HG02571 (cell line): Measurements from ENCODE around the gene IP6K3.

Source experiments
- ATAC-seq: cut with Tn5 transposase; IDR thresholded peaks from one replicate; pipeline ENCODE4 v1.9.1; 2021; ENCODE audit warnings: mild to moderate bottlenecking, moderate library complexity; ENCODE audit not compliant: unreplicated experiment

Gene IP6K3

DNA sequence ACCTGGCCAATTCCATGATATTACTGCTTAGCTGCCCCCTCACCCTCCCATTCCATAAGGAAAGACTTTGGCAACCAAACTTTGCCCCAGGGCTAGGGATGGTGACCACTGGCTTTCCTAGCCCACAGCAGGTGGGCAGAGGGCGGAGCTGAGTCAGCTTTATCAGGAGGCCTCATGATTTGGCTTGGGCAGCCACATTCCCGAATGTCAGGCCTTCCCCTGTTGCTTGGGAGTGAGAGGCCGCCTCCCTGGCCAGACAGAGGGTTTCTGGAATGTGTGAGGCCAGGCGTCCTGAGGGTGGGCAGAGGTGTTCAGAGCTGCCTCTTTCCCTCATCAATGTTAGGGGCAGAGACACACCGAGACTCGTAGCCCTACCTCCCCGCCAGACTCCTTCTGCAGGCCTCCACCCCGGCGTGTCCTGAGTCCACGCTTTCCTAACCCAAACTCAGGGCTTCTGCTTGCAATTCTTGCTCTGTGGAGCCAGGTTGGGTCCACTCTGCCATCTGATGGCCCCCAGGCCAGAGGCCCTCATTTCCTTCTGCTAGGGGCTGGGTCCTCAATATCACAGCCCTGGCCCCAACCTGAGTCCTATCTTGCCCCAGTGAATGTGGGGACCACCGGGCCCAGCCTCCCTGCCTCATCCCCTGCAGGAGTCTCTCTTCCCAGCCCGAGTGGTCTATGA, 54.5 kb downstream of the IP6K3 start:
- ATAC-seq = no peak

GRCh38 chr6:33691456-33692077, 55.1 kb downstream of the IP6K3 start:
- no peak for ATAC-seq

DNA sequence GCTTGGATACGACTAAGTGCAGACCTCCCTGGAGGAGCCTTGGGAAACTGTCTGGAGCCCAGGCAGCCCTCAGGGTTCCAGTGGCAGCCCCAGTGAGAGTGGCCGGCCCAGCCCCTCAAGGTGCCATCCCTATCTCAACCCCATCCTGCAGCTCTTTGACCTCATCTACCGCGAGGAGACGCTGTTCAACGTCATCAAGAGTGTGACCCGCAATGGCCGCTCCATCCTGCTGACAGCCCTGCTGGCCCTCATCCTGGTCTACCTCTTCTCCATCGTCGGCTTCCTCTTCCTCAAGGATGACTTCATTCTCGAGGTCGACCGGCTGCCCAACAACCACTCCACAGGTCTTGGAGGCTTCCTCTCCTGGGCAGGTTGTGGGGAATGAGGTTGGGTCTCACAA, 55.9 kb downstream of the IP6K3 start:
- no peak for ATAC-seq

- no peak for ATAC-seq
These were observed 56.8 kb downstream of the IP6K3 start for GRCh38 chr6:33689879-33690278.

DNA sequence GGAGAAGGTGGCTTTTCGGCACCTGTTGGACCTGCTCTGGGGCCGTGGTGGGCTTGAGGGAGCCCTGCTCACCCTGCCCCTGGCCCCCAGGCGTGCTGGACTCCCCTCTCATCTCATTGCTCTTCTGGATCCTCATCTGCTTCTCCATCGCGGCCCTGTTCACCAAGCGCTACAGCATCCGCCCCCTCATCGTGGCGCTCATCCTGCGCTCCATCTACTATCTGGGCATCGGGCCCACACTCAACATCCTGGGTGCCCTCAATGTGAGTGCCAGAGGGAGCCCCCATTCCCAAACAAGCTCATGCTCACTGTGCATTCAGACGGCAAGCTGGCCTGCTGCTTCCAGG, 57.6 kb downstream of the IP6K3 start:
- ATAC-seq = no peak

- ATAC-seq = no peak
These were observed 58.1 kb downstream of the IP6K3 start for GRCh38 chr6:33688451-33689147.

DNA sequence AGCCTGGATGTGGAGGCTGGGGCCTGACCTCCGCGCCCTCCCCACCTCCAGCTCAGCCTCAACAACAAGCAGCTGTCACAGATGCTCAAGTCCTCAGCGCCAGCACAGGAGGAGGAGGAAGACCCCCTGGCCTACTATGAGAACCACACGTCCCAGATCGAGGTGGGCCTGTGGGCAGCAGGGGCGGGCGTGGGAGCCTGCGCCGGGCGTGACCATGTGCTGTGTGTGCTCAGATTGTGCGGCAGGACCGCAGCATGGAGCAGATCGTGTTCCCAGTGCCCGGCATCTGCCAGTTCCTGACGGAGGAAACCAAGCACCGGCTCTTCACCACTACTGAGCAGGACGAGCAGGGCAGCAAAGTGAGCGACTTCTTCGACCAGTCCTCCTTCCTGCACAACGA, 58.7 kb downstream of the IP6K3 start:
- no peak for ATAC-seq

DNA sequence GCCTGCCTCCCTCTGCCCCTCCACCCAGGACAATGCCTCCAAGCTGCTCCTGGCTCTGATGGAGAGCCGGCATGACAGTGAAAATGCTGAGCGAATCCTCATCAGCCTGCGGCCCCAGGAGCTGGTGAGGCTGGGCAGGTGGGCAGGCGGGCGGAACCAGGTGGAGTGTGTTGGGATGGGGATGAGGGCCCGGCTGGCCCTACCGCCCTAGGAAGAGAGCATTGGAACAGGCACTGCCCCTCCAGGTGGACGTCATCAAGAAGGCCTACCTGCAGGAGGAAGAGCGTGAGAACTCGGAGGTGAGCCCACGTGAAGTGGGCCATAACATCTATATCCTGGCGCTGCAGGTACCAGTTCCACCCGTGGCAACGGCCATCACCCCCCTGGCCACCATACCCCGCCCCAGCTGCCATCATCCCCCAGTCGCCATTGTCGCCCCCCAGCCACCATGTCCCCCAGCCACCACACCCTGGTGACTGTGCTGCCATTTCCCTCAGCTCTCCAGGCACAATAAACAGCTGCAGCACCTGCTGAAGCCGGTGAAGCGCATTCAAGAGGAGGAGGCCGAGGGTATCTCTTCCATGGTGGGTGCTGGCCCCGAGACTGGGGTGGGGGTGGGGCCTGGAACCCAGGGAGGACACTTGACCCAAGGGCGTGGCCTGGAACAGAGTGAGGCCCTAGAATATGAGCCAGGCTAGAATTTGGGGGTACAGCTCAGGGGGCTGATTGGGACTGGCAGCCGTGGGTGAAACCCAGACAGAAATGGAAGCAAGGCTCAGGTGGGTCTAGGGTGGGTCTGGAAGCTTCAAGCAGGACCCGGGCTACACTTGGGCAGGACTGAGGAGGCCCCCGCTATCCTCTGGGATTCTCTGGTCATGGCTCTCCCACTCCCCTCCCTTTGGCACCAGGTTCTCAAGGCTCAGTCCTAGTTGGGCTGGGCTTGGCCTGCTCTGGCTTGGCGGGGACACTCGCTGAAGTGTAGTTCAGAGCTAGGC, 59.4 kb downstream of the IP6K3 start:
- ATAC-seq = no peak

GRCh38 chr6:33686225-33686924, 60.3 kb downstream of the IP6K3 start:
- no peak for ATAC-seq

GRCh38 chr6:33685411-33686224, 61.1 kb downstream of the IP6K3 start:
- no peak for ATAC-seq

DNA sequence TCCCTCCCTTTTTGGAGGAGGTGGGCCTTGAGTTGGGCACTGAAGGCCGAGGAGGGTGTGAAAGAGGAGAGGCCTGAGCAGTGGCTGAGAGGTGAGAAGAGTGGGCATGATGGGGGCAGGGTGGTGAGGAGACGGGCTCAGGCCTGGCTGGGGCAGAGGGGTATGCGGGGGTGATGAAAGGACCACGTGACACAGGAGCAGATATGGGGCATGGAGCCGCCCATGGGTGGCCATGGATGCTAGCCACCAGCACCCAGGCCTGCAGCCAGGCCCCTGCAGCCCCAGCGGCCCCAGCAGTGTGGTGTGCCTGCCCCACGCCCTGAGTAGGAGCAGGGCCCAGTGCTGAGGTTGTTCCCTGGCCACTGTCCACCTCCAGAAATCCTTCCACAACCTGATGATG, 61.7 kb downstream of the IP6K3 start:
- ATAC-seq = no peak

DNA sequence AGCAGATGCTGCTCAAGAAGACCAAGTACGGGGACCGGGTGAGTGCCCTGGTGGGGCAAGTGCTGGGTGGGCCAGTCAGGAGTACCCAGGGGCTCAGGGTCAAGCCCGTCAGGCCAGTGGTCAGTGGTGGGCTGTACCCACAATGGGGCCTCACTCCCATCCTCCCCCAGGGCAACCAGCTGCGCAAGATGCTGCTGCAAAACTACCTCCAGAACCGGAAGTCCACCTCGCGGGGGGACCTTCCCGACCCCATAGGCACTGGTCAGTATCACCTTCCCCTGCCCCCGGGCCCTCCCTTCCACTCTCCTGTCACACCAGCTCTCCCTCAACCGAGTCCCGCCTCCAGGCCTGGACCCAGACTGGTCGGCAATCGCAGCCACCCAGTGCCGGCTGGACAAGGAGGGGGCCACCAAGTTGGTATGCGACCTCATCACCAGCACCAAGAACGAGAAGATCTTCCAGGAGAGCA, 62.2 kb downstream of the IP6K3 start:
- no peak for ATAC-seq

GRCh38 chr6:33683576-33684427, 62.9 kb downstream of the IP6K3 start:
- ATAC-seq = no peak

DNA sequence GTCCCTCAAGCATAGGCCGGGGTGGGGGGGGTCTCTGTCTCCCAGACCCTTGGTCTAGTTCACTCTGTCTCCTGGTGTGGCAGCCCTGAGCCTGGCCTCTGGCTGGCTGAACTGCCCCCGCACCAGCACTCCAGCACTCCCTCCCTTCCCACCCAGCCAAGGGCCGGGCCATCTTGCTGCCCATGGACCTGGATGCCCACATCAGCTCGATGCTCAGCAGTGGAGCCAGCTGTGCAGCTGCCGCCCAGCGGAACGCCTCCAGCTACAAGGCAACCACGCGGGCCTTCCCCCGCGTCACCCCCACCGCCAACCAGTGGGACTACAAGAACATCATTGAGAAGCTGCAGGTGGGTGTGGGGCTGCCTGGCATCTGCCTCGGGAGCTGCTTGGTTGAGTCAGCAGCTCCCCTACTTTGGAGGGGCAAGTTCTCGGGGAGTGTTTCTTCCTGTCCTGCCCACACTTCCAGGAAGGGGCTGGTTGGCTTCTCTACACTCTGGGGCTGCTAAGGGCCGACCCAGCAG, 63.6 kb downstream of the IP6K3 start:
- ATAC-seq = no peak

- no peak for ATAC-seq
These were observed 64.4 kb downstream of the IP6K3 start for GRCh38 chr6:33682341-33682740.

DNA sequence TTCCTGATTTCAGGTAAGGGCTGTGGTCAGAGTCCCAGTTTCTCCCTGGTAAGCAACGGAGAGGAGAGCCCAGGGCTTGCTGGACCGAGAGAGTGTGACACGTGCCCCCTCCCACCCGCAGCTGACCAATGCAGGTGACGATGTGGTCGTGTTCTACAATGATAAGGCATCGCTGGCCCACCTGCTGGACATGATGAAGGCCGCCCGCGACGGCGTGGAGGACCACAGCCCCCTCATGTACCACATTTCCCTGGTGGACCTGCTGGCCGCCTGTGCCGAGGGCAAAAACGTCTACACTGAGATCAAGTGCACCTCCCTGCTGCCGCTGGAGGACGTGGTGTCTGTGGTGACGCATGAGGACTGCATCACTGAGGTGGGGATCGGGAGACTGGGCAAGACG, 66.9 kb downstream of the IP6K3 start:
- ATAC-seq = no peak

GRCh38 chr6:33678932-33679490, 67.7 kb downstream of the IP6K3 start:
- no peak for ATAC-seq
